Endothelial cell of umbilical vein (primary cell): ENCODE data around the gene GALNT1. TPM values are rescaled to one million over a fixed set of nuclear protein-coding genes. Genes with fewer than 3 reads are reported as not detected.

Experiments used
- BruUV-seq: library from RNA; stranded (reverse); fragments of 400-500 nt; replicated peaks from 2 replicates; lab custom pipeline; 2021; lab: Mats Ljungman, UMichigan
- CTCF ChIA-PET: fragments of 300-600, 350-600 bp; sonication (Branson Sonifier 250); formaldehyde crosslinking; loops from one replicate; lab custom pipeline; 2021; ENCODE audit warnings: antibody characterized with exemption, inconsistent platforms; lab: Charles Lee
- POLR2A ChIA-PET: fragments of 300-600, 350-600 bp; sonication (Branson Sonifier 250); formaldehyde crosslinking; loops from one replicate; lab custom pipeline; 2021; ENCODE audit warnings: antibody characterized with exemption, inconsistent platforms; lab: Charles Lee
- DNase-seq: peaks from one replicate; pipeline ENCODE4 v3.0.0-alpha.2; 2011; ENCODE audit warnings: low read depth, low spot score
- FAIRE-seq: peaks from 2 replicates; lab custom pipeline; 2011; peaks lifted over from hg19 to GRCh38; lab: Jason Lieb, UNC
- H2AFZ ChIP-seq: 2 replicates; pipeline ENCODE4 v1.6.0; 2012; ENCODE audit warnings: low read depth, low read length, control low read depth, inconsistent platforms
- H3K27ac ChIP-seq: 2 replicates; pipeline ENCODE4 v1.5.1; 2011; ENCODE audit warnings: low read depth, mild to moderate bottlenecking, control low read depth, low read length, moderate library complexity; ENCODE audit not compliant: insufficient read depth
- H3K27me3 ChIP-seq, 2 experiments: 2 replicates each; pipeline versions ENCODE4 v1.6.0 to v1.6.1; 2011; ENCODE audit warnings: low read length in 2 of 2, mixed read lengths in 1 of 2; ENCODE audit not compliant: control insufficient read depth in 2 of 2, insufficient read depth in 2 of 2
- H3K36me3 ChIP-seq, 2 experiments: 2 replicates in 1 of 2; 3 replicates in 1 of 2; pipeline ENCODE4 v1.5.1; 2011; ENCODE audit warnings: low read length in 2 of 2, mild to moderate bottlenecking in 1 of 2, moderate library complexity in 1 of 2; ENCODE audit not compliant: control insufficient read depth in 2 of 2, insufficient read depth in 2 of 2; ENCODE audit errors: extremely low read depth in 1 of 2
- H3K4me1 ChIP-seq: 3 replicates; pipeline ENCODE4 v1.5.1; 2011; ENCODE audit warnings: mild to moderate bottlenecking, low read length; ENCODE audit not compliant: control insufficient read depth, insufficient read depth; ENCODE audit errors: extremely low read depth
- H3K4me2 ChIP-seq: 2 replicates; pipeline ENCODE4 v1.6.1; 2011; ENCODE audit warnings: low read length, control low read depth, mixed read lengths; ENCODE audit not compliant: insufficient read depth
- H3K4me3 ChIP-seq, 3 experiments: fragments of 200-600 bp in 1 of 3; sonication (generic), shearing (Covaris generic) in 1 of 3; replicated peaks in 1 of 3; 2 replicates each; pipeline ENCODE4 v1.5.1; 2011 to 2016; ENCODE audit warnings: control low read depth in 3 of 3, low read length in 3 of 3, mild to moderate bottlenecking in 2 of 3, inconsistent platforms in 1 of 3, low read depth in 1 of 3, moderate library complexity in 1 of 3; ENCODE audit not compliant: insufficient read depth in 1 of 3
- H3K79me2 ChIP-seq: 2 replicates; pipeline ENCODE4 v1.6.0; 2012; ENCODE audit warnings: low read length, inconsistent platforms; ENCODE audit not compliant: control insufficient read depth, insufficient read depth
- H3K9ac ChIP-seq: replicated peaks from 2 replicates; pipeline ENCODE3; 2011; ENCODE audit warnings: low read length, control low read depth; ENCODE audit not compliant: insufficient read depth; ENCODE audit errors: extremely low read depth
- H3K9me1 ChIP-seq: replicated peaks from 3 replicates; pipeline ENCODE4 v1.6.0; 2011; ENCODE audit warnings: mild to moderate bottlenecking, low read length; ENCODE audit not compliant: control insufficient read depth, insufficient read depth; ENCODE audit errors: extremely low read depth
- H3K9me3 ChIP-seq: replicated peaks from 2 replicates; pipeline ENCODE4 v1.5.1; 2012; ENCODE audit warnings: low read length, inconsistent platforms; ENCODE audit not compliant: control insufficient read depth, insufficient read depth
- H4K20me1 ChIP-seq: replicated peaks from 2 replicates; pipeline ENCODE3; 2011; ENCODE audit warnings: mild to moderate bottlenecking, low read length; ENCODE audit not compliant: control insufficient read depth, insufficient read depth; ENCODE audit errors: extremely low read depth
- CTCF ChIP-seq, 2 donors: IDR thresholded peaks; 1 replicate in 1 of 2; 2 replicates in 1 of 2; pipeline ENCODE4 v1.5.1; 2011; ENCODE audit warnings: low read length in 2 of 2, mild to moderate bottlenecking in 2 of 2, moderate library complexity in 2 of 2, control low read depth in 1 of 2, inconsistent platforms in 1 of 2, low read depth in 1 of 2; ENCODE audit not compliant: insufficient read depth in 1 of 2; ENCODE audit errors: extremely low read depth in 1 of 2
- EZH2 ChIP-seq: IDR thresholded peaks from 2 replicates; pipeline ENCODE4 v1.6.1; 2012; ENCODE audit warnings: borderline replicate concordance, low read depth, mild to moderate bottlenecking, moderate library complexity, low read length, inconsistent platforms; ENCODE audit not compliant: severe bottlenecking
- FOS ChIP-seq: IDR thresholded peaks from 2 replicates; pipeline ENCODE4 v1.6.1; 2011; ENCODE audit warnings: mild to moderate bottlenecking, low read length, moderate library complexity, borderline replicate concordance; ENCODE audit not compliant: insufficient read depth
- GATA2 ChIP-seq: IDR thresholded peaks from 2 replicates; pipeline ENCODE4 v1.7.0; 2011; ENCODE audit warnings: low read depth, mild to moderate bottlenecking, moderate library complexity, mixed read lengths, low read length; ENCODE audit not compliant: insufficient read length, insufficient read depth
- JUN ChIP-seq: IDR thresholded peaks from 2 replicates; pipeline ENCODE4 v1.6.1; 2011; ENCODE audit warnings: borderline replicate concordance, low read depth; ENCODE audit not compliant: insufficient read length, insufficient read depth
- MAX ChIP-seq: IDR thresholded peaks from 2 replicates; pipeline ENCODE4 v1.6.1; 2011; ENCODE audit not compliant: insufficient read depth, insufficient read length
- MYC ChIP-seq: IDR thresholded peaks from one replicate; pipeline ENCODE4 v1.6.1; 2011; ENCODE audit warnings: mild to moderate bottlenecking, low read depth, low read length
- POLR2A ChIP-seq: IDR thresholded peaks from 2 replicates; pipeline ENCODE4 v1.6.1; 2012; ENCODE audit warnings: low read depth, mild to moderate bottlenecking, control low read depth, low read length
- POLR2AphosphoS5 ChIP-seq: IDR thresholded peaks from 2 replicates; pipeline ENCODE4 v1.6.1; 2012; ENCODE audit warnings: low read depth, mild to moderate bottlenecking, control low read depth, low read length, moderate library complexity; ENCODE audit not compliant: insufficient read depth
- dilution Hi-C: fragments of 300-500 bp; cut with MboI; formaldehyde crosslinking; loops from one replicate; pipeline ENCODE4 v1.15.0; 2019; ENCODE audit warnings: low sequenced_read_pairs; ENCODE audit not compliant: extremely low pct_ligation_motif_present
- intact Hi-C: fragments of 100-400 bp; cut with micrococcal nuclease; formaldehyde crosslinking; loops from one replicate; pipeline ENCODE4 v1.10.0; 2022
- polyA plus RNA-seq, 4 experiments: library from polyadenylated mRNA; depleted of rRNA in 3 of 4; stranded (reverse) in 3 of 4; unstranded in 1 of 4; fragments of >200 nt; gene quantifications; 2 replicates each; pipeline versions ENCODE4 v1.2.1 to v1.2.3, GENCODE V29; 2011 to 2012; ENCODE audit warnings: missing spikeins in 1 of 4
- total RNA-seq: library from RNA; stranded (reverse); gene quantifications from 2 replicates; pipeline ENCODE4 v1.2.3, GENCODE V29; 2021

The GALNT1 gene
- total and polyA plus RNA-seq, 2 donors (not counting 3 experiments of a cell fraction or from before 2014, with no cell fraction given) = 89.9 to 360 TPM

GRCh38 chr18:35730691-35731370, 149.3 kb downstream of the GALNT1 start:
- H3K79me2 ChIP-seq = no peaks in the 10 kb centered on the region
- H3K27me3 ChIP-seq = no peaks in the 10 kb centered on the region
- intact Hi-C loops = no loop called here
- no peaks in the 10 kb centered on the region for H3K9me3 ChIP-seq
- no peak for TF ChIP-seq CTCF (IDR thresholded peaks at IDR 0.05; ENCODE audit: extremely low read depth in 1 of 2, insufficient read depth in 1 of 2, low read depth in 1 of 2, low read length in 2 of 2)
- no peak for TF ChIP-seq GATA2
- TF ChIP-seq MYC = no peak
- no peak for TF ChIP-seq MAX
- TF ChIP-seq EZH2 = no peak
- TF ChIP-seq POLR2A = no peak
- TF ChIP-seq FOS = no peak
- no peak for TF ChIP-seq JUN
- TF ChIP-seq POLR2AphosphoS5 = no peak
- no TSS peak for BruUV-seq
- H3K27ac ChIP-seq = no peak overlapping the region
- dilution Hi-C loops = no loop called here
- no peak for FAIRE-seq
- no peaks in the 10 kb centered on the region for H3K4me1 ChIP-seq
- no peak for DNase-seq
- H4K20me1 ChIP-seq = no peaks in the 10 kb centered on the region
- no peak overlapping the region for H3K4me3 ChIP-seq
- no peak overlapping the region for H3K9ac ChIP-seq
- H2AFZ ChIP-seq = no peak overlapping the region
- no peak overlapping the region for H3K4me2 ChIP-seq
- ChIA-PET CTCF (interaction anchor here (0.6 kb wide), 1 partner anchor 213 kb away, joined by 6 read pairs; no protein-coding TSS in a partner anchor), POLR2A (interaction anchor here (0.6 kb wide), 1 partner anchor 490 kb away, joined by 4 read pairs; the partner anchor contains the start of gene ZNF397)
- H3K9me1 ChIP-seq = no peaks in the 10 kb centered on the region
- H3K36me3 ChIP-seq = no peaks in the 10 kb centered on the region
